Measurements from ENCODE around the gene HCN4. TPM values are rescaled to one million over a fixed set of nuclear protein-coding genes. Genes with fewer than 3 reads are reported as not detected.

The HCN4 gene
- total and polyA plus RNA-seq, 2 experiments from 2014 or later, result 0.03 TPM; not detected in 1

- Histone ChIP-seq H3K79me2 (ENCODE audit: insufficient read depth) (no peaks in the 10 kb centered on the region), H3K27ac (no peak overlapping the region), H3K4me2 (ENCODE audit: unreplicated experiment) (no peak overlapping the region), H2AFZ (no peak overlapping the region), H3K27me3 (replicated peaks; ENCODE audit: insufficient read depth) (peaks cover 3% of the 10 kb centered on the region; the same call in 1 of the 2 replicates), H3F3A (ENCODE audit: insufficient read depth) (no peaks in the 10 kb centered on the region), H3K9me2 (ENCODE audit: insufficient read depth) (no peaks in the 10 kb centered on the region), H4K20me1 (ENCODE audit: insufficient read depth) (no peaks in the 10 kb centered on the region), H3K9ac (no peak overlapping the region), H3K4me1 (ENCODE audit: insufficient read depth) (no peaks in the 10 kb centered on the region), H3K36me3 (ENCODE audit: low read depth) (no peaks in the 10 kb centered on the region), H3K4me3 (no peak overlapping the region), H3K9me3 (ENCODE audit: low read depth) (no peaks in the 10 kb centered on the region)
- DNase-seq, result no peak
- 17% methylated on average over 4 of the region's 4 CpGs for WGBS, 2 experiments (ENCODE audit: low coverage in 1 of 2, low lambda C conversion rate in 2 of 2, missing lambda C conversion rate in 2 of 2)
- TF ChIP-seq EZH2 (IDR thresholded peaks at IDR 0.05; ENCODE audit: insufficient read depth, poor library complexity, severe bottlenecking) (no peak), EZH2phosphoT487 (IDR thresholded peaks at IDR 0.05; ENCODE audit: insufficient read depth, low read depth) (no peak)
- in situ Hi-C loops (cut with MboI), result no loop called here
Measured at GRCh38 chr15:73326157-73326556, 42.6 kb downstream of the HCN4 start.

- H3K9me3 ChIP-seq (ENCODE audit: low read depth), result no peaks in the 10 kb centered on the region
- peaks cover 3% of the 10 kb centered on the region; the same call in 1 of the 2 replicates for H3K27me3 ChIP-seq (replicated peaks; ENCODE audit: insufficient read depth)
- H3K27ac ChIP-seq, result no peak overlapping the region
- H3K4me1 ChIP-seq (ENCODE audit: insufficient read depth), result no peaks in the 10 kb centered on the region
- no peaks in the 10 kb centered on the region for H3K9me2 ChIP-seq (ENCODE audit: insufficient read depth)
- no peak overlapping the region for H3K4me2 ChIP-seq (ENCODE audit: unreplicated experiment)
- no peak overlapping the region for H2AFZ ChIP-seq
- H3F3A ChIP-seq (ENCODE audit: insufficient read depth), result no peaks in the 10 kb centered on the region
- H3K36me3 ChIP-seq (ENCODE audit: low read depth), result no peaks in the 10 kb centered on the region
- no peak for TF ChIP-seq EZH2phosphoT487 (IDR thresholded peaks at IDR 0.05; ENCODE audit: insufficient read depth, low read depth)
- no peak for TF ChIP-seq EZH2 (IDR thresholded peaks at IDR 0.05; ENCODE audit: insufficient read depth, poor library complexity, severe bottlenecking)
- no peaks in the 10 kb centered on the region for H4K20me1 ChIP-seq (ENCODE audit: insufficient read depth)
- in situ Hi-C loops (cut with MboI), result no loop called here
- H3K4me3 ChIP-seq, result no peak overlapping the region
- 61% methylated on average over 22 to 26 of the region's 29 CpGs for WGBS, 2 experiments (ENCODE audit: low coverage in 1 of 2, low lambda C conversion rate in 2 of 2, missing lambda C conversion rate in 2 of 2)
- H3K79me2 ChIP-seq (ENCODE audit: insufficient read depth), result no peaks in the 10 kb centered on the region
- no peak overlapping the region for H3K9ac ChIP-seq
- no peak for DNase-seq
Measured at GRCh38 chr15:73325191-73325861, 43.4 kb downstream of the HCN4 start.

GRCh38 chr15:73324496-73325170 lies 44.1 kb downstream of the HCN4 start:
- TF ChIP-seq EZH2phosphoT487 (IDR thresholded peaks at IDR 0.05; ENCODE audit: insufficient read depth, low read depth) (no peak), EZH2 (IDR thresholded peaks at IDR 0.05; ENCODE audit: insufficient read depth, poor library complexity, severe bottlenecking) (no peak)
- Histone ChIP-seq H3K4me2 (ENCODE audit: unreplicated experiment) (no peak overlapping the region), H3K4me1 (ENCODE audit: insufficient read depth) (no peaks in the 10 kb centered on the region), H3K36me3 (ENCODE audit: low read depth) (no peaks in the 10 kb centered on the region), H4K20me1 (ENCODE audit: insufficient read depth) (no peaks in the 10 kb centered on the region), H3K9me3 (ENCODE audit: low read depth) (no peaks in the 10 kb centered on the region), H3K27ac (no peak overlapping the region), H3K4me3 (no peak overlapping the region), H3K27me3 (replicated peaks; ENCODE audit: insufficient read depth) (peaks cover 3% of the 10 kb centered on the region; the same call in 1 of the 2 replicates), H3K9me2 (ENCODE audit: insufficient read depth) (no peaks in the 10 kb centered on the region), H3K9ac (no peak overlapping the region), H2AFZ (no peak overlapping the region), H3F3A (ENCODE audit: insufficient read depth) (no peaks in the 10 kb centered on the region), H3K79me2 (ENCODE audit: insufficient read depth) (no peaks in the 10 kb centered on the region)
- 78 to 84% methylated on average over 15 to 16 of the region's 16 CpGs for WGBS, 2 experiments (ENCODE audit: low coverage in 1 of 2, low lambda C conversion rate in 2 of 2, missing lambda C conversion rate in 2 of 2)
- no peak for DNase-seq
- in situ Hi-C loops (cut with MboI), result no loop called here

- no peaks in the 10 kb centered on the region for H3F3A ChIP-seq (ENCODE audit: insufficient read depth)
- no peak overlapping the region for H3K9ac ChIP-seq
- in situ Hi-C loops (cut with MboI), result no loop called here
- H3K36me3 ChIP-seq (ENCODE audit: low read depth), result no peaks in the 10 kb centered on the region
- no peaks in the 10 kb centered on the region for H4K20me1 ChIP-seq (ENCODE audit: insufficient read depth)
- H3K9me3 ChIP-seq (ENCODE audit: low read depth), result no peaks in the 10 kb centered on the region
- peaks cover 3% of the 10 kb centered on the region; the same call in 1 of the 2 replicates for H3K27me3 ChIP-seq (replicated peaks; ENCODE audit: insufficient read depth)
- H3K79me2 ChIP-seq (ENCODE audit: insufficient read depth), result no peaks in the 10 kb centered on the region
- H3K4me2 ChIP-seq (ENCODE audit: unreplicated experiment), result no peak overlapping the region
- 91 to 94% methylated on average over 15 to 16 of the region's 16 CpGs for WGBS, 2 experiments (ENCODE audit: low coverage in 1 of 2, low lambda C conversion rate in 2 of 2, missing lambda C conversion rate in 2 of 2)
- H3K27ac ChIP-seq, result no peak overlapping the region
- H3K4me3 ChIP-seq, result no peak overlapping the region
- H3K4me1 ChIP-seq (ENCODE audit: insufficient read depth), result no peaks in the 10 kb centered on the region
- H2AFZ ChIP-seq, result no peak overlapping the region
- no peaks in the 10 kb centered on the region for H3K9me2 ChIP-seq (ENCODE audit: insufficient read depth)
- DNase-seq, result no peak
- TF ChIP-seq EZH2phosphoT487 (IDR thresholded peaks at IDR 0.05; ENCODE audit: insufficient read depth, low read depth), result no peak
- TF ChIP-seq EZH2 (IDR thresholded peaks at IDR 0.05; ENCODE audit: insufficient read depth, poor library complexity, severe bottlenecking), result no peak
Measured at GRCh38 chr15:73323956-73324355, 44.8 kb downstream of the HCN4 start.
